ENCODE results near the gene PDE8A.
"Not testable (repeated sequence)": the region's sequence is repeated elsewhere in the genome, so short reads cannot be mapped to it uniquely, and the experiment has no call there.

Gene PDE8A

GRCh38 chr15:85011724-85012123 is 30.1 kb downstream of the PDE8A start:
- not testable (repeated sequence) for DNase-seq (ENCODE audit: low read depth)

DNA sequence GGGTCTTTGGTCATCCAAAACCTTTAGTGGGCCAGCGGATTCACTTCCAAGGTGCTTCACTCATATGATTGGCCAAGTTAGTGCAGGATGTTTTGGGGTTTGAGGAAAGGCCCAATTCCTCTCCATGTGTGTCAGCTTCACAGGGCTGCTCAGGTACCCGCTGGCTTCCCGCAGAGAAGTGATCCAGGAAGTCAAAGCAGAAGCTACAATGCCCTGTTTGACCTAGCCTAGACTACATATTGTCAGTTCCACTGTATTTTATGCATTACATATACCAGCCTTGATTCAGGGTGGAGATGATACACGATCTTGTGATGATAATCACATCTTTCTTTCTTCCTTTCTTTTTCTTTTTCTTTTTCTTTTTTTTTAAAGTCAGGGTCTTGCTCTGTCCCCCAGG is 32.1 kb downstream of the PDE8A start:
- no peak for DNase-seq (ENCODE audit: low read depth)

DNA sequence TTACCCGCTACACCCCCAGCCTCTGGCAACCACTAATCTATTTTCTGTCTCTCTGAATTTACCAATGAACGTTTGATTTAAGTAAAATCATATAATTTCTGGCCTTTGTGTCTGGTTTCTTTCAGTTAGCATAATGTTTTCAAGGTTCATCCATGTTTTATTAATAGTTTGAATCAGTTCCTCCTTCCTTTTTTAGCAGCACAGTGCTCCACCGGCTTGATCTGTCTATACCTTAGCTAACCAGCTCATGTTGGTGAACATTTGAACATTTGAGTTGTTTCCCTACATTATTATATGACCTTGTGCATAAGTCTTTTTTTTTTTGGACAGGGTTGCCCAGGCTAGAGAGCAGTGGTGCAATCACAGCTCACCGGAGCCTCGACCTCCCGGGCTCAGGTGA is 33.3 kb downstream of the PDE8A start:
- DNase-seq (ENCODE audit: low read depth): no peak

DNA sequence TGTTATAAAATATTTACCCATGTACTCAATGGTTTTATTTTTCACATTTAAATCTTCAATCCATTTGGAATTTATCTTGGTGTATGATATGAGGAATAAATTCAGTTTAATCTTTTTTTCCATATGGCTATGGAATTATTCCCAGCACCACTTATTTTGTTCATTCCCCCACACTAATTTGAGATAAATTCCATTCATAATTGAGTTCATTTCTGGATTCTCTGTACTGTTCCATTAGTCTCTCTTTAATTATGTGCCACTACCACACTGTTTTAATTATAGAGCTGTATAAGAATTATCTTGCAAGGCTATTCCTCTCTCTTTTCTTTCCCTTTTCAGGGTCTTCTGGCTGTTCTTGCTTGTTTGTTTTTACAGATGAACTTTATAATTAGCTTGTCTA is 34.6 kb downstream of the PDE8A start:
- DNase-seq (ENCODE audit: low read depth): no peak

- DNase-seq (ENCODE audit: low read depth): no peak
Measured at GRCh38 chr15:85019815-85020590, 38.3 kb downstream of the PDE8A start.

DNA sequence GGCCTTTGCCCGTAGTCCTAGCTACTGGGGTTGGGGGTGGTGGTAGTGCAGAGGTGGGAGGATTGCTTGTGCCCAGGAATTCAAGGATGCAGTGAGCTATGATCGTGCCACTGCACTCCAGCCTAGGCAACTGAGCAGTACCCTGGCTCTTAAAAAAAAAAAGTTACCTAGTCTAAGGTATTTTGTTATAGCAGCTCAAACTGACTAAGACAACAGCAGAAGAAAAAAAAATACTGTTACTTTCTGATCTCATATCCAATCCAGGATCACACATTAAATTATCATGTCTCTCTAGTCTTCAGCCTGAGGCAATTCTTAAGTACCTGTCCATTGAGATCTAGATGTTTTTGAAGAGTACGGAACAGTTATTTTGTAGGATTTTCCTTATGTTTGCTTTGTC is 39.8 kb downstream of the PDE8A start:
- no peak for DNase-seq (ENCODE audit: low read depth)

DNA sequence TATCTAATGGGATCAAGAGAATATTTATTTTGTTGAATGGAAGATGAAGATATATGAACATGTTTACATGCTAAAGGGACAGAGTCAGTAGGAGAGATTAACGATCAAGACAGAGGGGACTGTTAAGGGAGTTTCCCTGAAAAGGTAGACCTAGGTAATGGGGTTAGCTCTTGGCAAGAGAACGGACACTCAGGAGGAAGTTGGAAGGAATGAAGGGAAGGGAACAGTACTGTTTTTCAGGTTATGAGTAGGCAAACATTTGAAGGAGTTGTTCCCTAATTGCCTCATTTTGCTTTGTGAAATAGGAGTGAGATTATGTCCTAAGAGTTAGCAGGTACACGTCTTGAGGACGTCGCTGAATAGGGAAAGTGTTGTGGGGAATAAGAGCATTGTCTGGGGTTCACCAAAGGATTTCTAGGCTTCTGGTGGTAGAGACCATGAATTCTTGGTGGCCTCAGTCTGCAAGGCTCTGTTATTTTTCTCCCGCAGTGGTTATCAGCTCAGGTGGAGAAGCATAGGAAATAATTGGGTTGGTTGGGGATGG is 41.3 kb downstream of the PDE8A start:
- DNase-seq (ENCODE audit: low read depth): no peak

DNA sequence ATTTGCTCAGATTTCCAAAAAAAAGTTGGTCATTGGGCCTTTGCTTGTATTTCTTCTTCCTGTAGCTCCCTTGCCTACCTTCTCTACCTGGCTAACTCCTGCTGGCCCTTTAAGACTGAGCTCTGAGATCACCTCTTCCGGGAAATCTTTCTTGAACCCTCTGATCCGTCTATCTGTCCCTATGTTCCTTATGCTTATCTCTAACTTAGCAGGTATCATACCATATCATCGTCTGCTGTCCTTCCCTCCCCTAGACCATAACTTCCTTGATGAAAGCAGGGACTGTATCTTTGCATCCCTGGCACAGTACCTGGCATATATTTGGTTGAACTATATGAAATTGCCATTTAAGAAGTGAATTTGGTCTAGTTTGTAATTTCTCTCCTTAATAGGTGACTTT is 42.3 kb downstream of the PDE8A start:
- no peak for DNase-seq (ENCODE audit: low read depth)

DNA sequence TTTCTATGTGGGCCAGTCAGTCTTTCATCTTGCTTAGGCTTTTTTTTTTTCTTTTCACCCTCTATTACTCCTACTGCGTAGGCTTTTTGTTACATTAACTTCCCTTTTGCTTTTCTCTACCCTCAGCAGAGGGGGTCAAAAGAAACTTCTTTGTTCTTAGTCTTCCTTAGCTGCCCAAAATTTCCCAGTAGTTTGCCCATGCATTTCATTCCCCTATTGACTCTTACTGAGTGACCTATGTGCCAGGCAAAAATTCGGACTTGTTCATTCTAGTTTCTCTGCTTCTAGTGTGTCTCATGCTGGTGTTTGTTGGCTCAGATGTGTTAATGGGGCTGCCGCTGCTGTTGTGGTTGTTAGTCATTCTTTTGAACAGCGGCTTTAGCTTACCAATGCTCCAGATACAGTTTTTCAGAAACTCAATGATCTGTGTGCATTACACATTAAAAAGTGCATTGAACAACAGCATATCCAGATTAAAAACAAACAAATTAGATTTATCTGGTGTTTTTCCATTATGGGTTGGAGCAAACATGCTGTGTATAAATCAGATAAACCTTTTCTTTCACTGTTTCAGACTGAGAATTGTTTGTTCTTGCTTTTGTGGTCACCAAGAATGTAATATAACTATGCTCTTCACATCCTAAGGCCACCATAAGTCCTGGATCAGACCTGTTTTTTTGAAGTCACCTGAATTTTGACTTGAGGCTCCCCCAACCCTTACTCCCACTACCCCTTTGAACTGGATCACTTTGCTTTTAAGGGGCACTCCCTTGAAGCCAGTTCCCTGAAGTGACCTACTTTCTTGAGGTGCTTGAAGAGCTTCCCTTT is 43.1 kb downstream of the PDE8A start:
- DNase-seq (ENCODE audit: low read depth): no peak

DNA sequence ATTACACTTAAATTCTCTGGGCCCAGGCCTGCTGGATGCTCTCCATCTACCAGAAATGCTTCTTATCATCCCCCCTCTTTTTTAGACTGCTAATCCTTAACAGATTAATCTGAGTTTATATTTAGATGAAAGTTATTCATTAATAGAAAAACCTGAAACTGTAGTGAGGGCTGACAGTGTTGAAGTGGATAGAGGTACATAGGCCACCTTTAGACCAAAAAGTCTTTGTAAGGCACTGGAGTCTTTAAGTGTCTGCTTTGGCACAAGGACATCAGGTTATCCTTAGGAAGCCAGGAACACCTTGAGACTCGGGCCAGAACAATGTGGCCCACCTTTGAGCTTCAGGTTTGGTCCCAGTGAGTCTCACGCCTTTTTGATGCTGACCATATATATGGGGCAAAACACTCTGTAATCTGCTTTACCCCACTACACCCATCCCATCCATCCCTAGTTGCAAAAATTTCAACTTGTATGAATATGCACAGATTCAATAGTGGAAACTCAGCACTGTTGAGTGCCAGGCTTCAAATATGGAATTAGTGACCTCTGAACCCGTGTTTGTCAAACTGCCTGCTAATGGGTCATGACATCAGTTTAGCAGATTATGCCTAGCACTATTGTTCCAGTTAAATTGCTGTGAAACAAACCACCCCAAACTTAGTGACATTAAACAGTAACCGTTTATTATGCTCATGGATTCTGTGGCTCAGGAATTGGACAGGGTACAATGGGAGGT is 44.0 kb downstream of the PDE8A start:
- no peak for DNase-seq (ENCODE audit: low read depth)

- DNase-seq (ENCODE audit: low read depth): no peak
Measured at GRCh38 chr15:85026304-85027032, 44.8 kb downstream of the PDE8A start.

DNA sequence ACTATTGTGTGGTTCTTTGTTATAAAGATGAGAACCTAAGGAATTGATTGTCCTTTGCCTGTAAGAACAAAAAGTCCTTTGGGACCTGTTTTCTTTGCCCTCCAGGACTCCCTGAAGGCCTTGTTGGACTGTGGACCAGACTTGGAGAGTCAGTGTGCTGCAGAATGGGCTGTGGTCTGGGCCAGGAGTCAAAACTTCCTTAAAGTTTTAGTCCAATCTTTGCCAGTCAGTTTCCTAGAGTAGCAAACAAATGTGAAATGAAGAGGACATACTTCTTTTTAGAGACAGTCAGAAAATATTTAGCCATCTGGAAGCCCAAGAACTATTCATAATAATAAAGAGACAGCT is 45.4 kb downstream of the PDE8A start:
- DNase-seq (ENCODE audit: low read depth): no peak

DNA sequence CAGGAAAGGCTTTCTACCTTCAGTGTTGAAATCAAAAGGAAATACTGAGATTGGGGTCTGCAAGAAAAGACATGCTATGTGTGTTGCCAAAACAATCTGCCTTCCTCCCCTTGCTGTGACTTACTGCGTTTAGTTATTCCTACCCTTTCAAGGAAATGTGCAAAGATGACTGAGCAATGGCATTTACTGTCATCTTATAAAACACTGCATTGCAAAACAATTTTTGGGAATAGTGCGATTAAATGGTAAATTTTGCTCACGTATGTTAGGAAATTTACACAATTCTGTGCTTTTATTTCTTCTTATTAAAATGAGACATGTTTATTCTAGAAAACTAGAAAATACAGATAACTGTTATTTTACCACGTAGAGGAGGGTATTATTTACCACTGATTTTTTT is 45.8 kb downstream of the PDE8A start:
- DNase-seq (ENCODE audit: low read depth): no peak

DNA sequence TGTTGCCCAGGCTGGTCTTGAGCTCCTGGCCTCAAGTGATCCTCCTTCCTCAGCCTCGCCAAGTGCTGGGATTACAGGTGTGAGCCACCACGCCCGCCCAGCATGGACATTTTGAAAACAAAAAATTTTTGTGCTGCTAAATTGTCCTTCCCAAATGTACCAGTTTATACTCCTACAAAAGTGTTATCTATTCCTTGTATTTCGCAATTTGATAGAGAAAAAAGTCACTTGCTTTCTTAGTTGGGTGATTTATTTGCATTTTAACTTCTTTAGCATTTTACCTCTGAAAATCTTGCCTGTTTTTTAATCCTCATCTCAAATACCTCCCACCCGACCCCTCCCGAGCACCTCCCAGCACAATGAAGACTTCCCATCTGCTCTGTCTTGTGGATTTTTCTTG is 46.8 kb downstream of the PDE8A start:
- no peak for DNase-seq (ENCODE audit: low read depth)

DNA sequence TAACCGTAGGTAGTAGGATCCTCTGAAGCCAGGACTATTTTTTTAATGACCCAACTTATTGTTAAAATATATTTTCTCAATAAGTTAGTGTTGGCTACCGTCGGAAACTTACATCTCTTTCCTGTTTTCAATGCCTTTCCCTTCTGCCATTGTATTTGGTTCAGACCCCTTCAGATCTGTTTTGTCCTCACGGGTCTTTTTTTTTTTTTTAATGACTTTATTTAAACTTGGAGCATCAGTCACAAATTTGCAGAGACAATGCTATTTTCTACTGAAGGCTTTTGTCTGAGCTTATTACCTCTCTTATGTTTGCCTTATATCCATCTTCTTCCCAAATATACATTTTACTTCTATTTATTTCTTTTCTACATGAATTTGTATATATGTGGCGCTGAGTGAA is 47.6 kb downstream of the PDE8A start:
- no peak for DNase-seq (ENCODE audit: low read depth)

DNA sequence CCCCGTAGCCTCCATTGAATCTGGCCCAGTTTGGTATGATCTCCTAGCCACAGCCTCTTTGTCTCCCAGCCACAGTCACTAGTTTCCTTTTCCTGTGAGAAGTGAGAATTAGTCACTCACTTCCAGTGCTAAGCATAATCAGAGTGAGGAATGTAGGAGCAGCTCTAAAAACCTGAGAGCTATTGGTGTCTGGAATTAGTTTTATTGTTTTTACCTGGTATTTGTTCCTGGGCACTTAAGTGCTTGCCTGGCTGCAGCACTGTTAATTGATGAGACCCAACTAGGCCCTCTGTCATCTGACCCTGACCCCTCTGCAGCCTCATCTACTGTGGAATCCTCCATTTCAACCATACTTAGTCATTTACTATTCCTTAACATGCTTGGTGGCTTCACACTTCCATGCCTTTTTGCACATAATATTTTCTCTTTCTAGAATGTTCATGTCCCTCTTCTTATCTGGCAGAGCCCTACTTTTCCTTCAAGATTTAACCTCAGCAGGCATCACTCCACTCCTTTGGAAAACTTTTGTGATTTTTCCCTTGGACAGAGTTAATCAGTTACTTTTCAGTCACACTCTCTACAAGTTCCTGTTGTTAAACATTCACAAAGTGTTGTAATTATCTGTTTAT is 48.8 kb downstream of the PDE8A start:
- no peak for DNase-seq (ENCODE audit: low read depth)

- no peak for DNase-seq (ENCODE audit: low read depth)
Measured at GRCh38 chr15:85031086-85031943, 49.7 kb downstream of the PDE8A start.

DNA sequence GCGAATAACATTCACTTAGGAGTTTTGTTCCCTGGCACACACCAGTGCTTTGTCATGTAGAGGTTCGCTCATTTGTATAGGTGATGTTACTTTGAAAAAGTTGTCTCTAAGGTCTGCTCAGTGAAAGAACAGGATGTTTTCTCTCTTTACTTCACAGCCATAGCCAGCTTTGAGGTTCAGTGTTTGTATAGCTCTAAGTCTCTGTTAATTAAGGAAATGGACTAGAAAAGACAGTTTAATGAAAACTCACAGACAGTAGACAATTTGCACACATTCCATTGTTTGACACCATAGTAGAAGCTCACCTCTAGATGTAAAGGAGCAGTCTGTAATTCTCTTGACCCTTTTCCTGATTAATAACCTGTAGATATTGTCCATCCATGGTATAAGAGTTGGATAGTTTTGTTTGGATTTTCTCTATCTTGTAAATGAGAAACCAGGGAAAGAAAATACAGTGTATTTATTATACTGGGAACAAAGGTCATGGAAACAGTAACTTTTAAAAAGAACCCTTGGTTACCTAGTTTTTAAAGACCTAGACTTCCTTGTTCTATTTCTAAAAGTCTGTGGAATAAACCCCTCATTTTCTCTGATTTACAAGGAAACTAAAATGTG is 50.4 kb downstream of the PDE8A start:
- no peak for DNase-seq (ENCODE audit: low read depth)

DNA sequence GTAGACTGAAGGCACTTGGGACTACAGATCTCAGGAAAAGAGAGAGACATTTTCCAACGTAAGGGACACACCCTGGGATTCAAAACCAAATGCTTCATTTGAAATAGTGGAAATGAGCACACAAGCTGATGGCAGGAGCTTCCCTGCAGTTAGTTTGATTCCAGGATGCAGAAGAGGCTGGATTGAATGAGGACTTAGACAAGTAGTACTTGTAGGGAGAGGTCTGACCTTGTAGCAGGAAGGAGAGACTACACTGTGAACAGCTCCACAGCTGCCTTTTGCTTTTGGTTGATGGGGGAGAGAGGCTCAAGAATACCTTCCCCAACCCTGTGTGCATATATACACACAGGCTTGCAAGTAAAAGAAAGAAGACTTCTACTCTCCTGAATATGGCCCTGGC is 51.5 kb downstream of the PDE8A start:
- DNase-seq (ENCODE audit: low read depth): no peak

DNA sequence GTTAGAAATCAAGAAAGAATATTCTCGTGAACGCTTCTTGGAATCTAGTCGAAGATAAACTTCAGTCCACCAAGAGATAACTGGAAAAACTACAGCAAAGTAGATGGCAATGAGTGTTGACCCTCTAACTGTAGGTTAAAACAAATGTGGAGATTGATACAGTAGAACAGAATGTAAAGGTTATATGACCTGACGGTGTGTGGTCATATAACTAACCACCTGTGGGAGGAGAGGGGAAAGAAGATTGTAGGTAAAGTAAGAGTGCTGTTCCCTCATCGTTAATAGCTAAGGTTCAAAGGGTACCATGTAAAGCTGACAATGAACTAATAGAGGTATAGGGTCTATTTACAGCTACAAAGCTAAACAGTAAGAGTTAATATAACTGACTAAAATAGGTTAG is 52.6 kb downstream of the PDE8A start:
- DNase-seq (ENCODE audit: low read depth): no peak
